K562 (cell line): ENCODE measurements around the gene RFPL3. TPM values are rescaled to one million over a fixed set of nuclear protein-coding genes. Genes with fewer than 3 reads are reported as not detected.

Experiments used
- CBX3 ChIP-seq, 2 experiments: IDR thresholded peaks; 1 replicate in 1 of 2; 2 replicates in 1 of 2; pipeline ENCODE4 v1.6.1; 2012; ENCODE audit warnings: inconsistent platforms in 2 of 2, low read length in 2 of 2, borderline replicate concordance in 1 of 2, control low read depth in 1 of 2
- ESRRA ChIP-seq: fragments of 450-650 bp; IDR thresholded peaks from 2 replicates; pipeline ENCODE4 v1.6.1; 2014; ENCODE audit warnings: low read depth, mild to moderate bottlenecking, moderate library complexity, borderline replicate concordance
- FOXA1 ChIP-seq: fragments of 450-650 bp; IDR thresholded peaks from 2 replicates; pipeline ENCODE4 v1.6.1; 2016; ENCODE audit warnings: mild to moderate bottlenecking, borderline replicate concordance
- MAZ ChIP-seq, 2 experiments: fragments of 450-650 bp in 1 of 2; sonication (generic) in 1 of 2; formaldehyde crosslinking; IDR thresholded peaks in 1 of 2; conservative IDR thresholded peaks in 1 of 2; 2 replicates each; pipeline versions ENCODE4 v1.4.0 to v1.5.0; 2020; ENCODE audit warnings: mild to moderate bottlenecking in 1 of 2, missing genetic modification reagents in 1 of 2
- NFIC ChIP-seq: fragments of 450-650 bp; IDR thresholded peaks from 2 replicates; pipeline ENCODE4 v1.6.1; 2017; ENCODE audit warnings: mild to moderate bottlenecking, inconsistent platforms
- POLR2H ChIP-seq: IDR thresholded peaks from 2 replicates; pipeline ENCODE4 v1.6.1; 2016; ENCODE audit warnings: missing genetic modification characterization, low read depth, mild to moderate bottlenecking, control low read depth, missing compliant biosample characterization, moderate library complexity
- RB1 ChIP-seq: fragments of 450-650 bp; IDR thresholded peaks from 2 replicates; pipeline ENCODE4 v1.6.1; 2017; ENCODE audit warnings: low read depth, mild to moderate bottlenecking
- SMC3 ChIP-seq: conservative IDR thresholded peaks from 2 replicates; pipeline ENCODE4 v1.6.1; 2011; ENCODE audit warnings: low read depth, low read length, improper control_type of control experiment; ENCODE audit not compliant: insufficient read depth
- TCF3 ChIP-seq: sonication (generic); formaldehyde crosslinking; IDR thresholded peaks from 2 replicates; pipeline ENCODE4 v1.4.0; 2020; ENCODE audit warnings: mild to moderate bottlenecking, missing genetic modification reagents
- ZBED1 ChIP-seq: IDR thresholded peaks from 2 replicates; pipeline ENCODE4 v1.6.1; 2014
- ZFP36 ChIP-seq: fragments of 150-350 bp; IDR thresholded peaks from 2 replicates; pipeline ENCODE4 v1.6.1; 2018; ENCODE audit warnings: low read length, low read depth; ENCODE audit not compliant: partially characterized antibody
- ZNF431 ChIP-seq: sonication (generic); formaldehyde crosslinking; IDR thresholded peaks from 2 replicates; pipeline ENCODE4 v1.8.0; 2022; ENCODE audit warnings: mild to moderate bottlenecking, missing genetic modification reagents
- ZNF436 ChIP-seq: fragments of 250-450, 450-650 bp; sonication (Bioruptor Pico); formaldehyde crosslinking; IDR thresholded peaks from 2 replicates; pipeline ENCODE4 v1.7.0; 2020; ENCODE audit warnings: mild to moderate bottlenecking
- ZSCAN32 ChIP-seq: fragments of 450-650 bp; formaldehyde crosslinking; IDR thresholded peaks from 2 replicates; pipeline ENCODE4 v1.4.0; 2020; ENCODE audit warnings: mild to moderate bottlenecking, moderate library complexity
- polyA plus RNA-seq, 8 experiments: library from polyadenylated mRNA; depleted of rRNA in 4 of 8; stranded (reverse) in 5 of 8; unstranded in 3 of 8; fragments of >200 nt; fragmentation: Nextera tagmentation in 2 of 8; fragmentation: Illumina TruSeq in 1 of 8; extraction: Ambion mirVana in 2 of 8; extraction: Trizol in 1 of 8; gene quantifications; 2 replicates each; pipeline versions ENCODE4 v1.2.1 to v1.2.3, GENCODE V29; 2011 to 2014; ENCODE audit warnings: inconsistent platforms in 1 of 8, missing spikeins in 1 of 8
- total RNA-seq, 7 experiments: library from RNA; depleted of rRNA in 6 of 7; stranded (reverse); fragments of >200 nt in 6 of 7; fragmentation: Illumina TruSeq in 2 of 7; extraction: Trizol in 2 of 7; gene quantifications; 2 replicates each; pipeline versions ENCODE4 v1.2.1 to v1.2.3, GENCODE V29; 2011 to 2021; ENCODE audit warnings: low replicate concordance in 1 of 7
- TF ChIP-seq, protein P1 (sequence below): sonication (generic); formaldehyde crosslinking; IDR thresholded peaks from 2 replicates; pipeline ENCODE4 v1.8.0; 2023; ENCODE audit warnings: missing genetic modification reagents, mild to moderate bottlenecking, borderline replicate concordance
- TF ChIP-seq, protein P2 (sequence below): fragments of 450-650 bp; formaldehyde crosslinking; conservative IDR thresholded peaks from 2 replicates; pipeline ENCODE4 v1.4.0; 2022; ENCODE audit warnings: mild to moderate bottlenecking, missing genetic modification characterization
- TF ChIP-seq, protein P3 (sequence below): fragments of 450-650 bp; IDR thresholded peaks from 2 replicates; pipeline ENCODE4 v1.6.1; 2018; ENCODE audit not compliant: partially characterized antibody

Gene RFPL3
- total and polyA plus RNA-seq, 9 of the 15 experiments (the other 6 are each of a cell fraction or from before 2014, with no cell fraction given) = not detected

DNA sequence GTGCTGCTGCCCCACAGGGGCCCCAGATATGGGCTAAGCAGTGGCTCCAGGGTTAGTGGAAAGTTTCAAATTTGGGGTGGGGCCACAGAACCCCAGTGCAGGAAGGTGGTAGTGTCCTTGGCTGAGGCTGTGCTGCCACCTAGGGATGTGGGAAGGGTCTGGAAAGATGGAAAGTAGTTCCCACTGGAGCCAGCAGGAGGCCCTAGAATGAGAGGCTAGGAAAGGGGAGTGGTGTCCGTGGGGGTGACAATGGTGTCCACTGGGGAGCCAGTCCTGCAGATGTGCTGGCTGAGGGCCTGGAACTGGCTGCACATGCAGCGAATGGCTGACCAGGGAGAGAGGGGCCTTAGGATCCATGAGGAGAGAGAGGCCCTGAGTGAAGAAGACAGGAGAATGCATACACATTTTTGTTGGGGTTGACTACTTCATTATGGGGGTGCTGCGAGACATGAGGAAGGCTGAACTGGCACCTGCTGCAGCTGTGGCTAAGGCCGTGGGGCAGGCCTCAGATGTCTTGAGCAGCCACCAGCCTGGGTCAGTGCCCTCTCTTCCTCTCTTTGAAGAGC is 21.1 kb downstream of the RFPL3 start (continued):
- TF ChIP-seq, protein P1, sequence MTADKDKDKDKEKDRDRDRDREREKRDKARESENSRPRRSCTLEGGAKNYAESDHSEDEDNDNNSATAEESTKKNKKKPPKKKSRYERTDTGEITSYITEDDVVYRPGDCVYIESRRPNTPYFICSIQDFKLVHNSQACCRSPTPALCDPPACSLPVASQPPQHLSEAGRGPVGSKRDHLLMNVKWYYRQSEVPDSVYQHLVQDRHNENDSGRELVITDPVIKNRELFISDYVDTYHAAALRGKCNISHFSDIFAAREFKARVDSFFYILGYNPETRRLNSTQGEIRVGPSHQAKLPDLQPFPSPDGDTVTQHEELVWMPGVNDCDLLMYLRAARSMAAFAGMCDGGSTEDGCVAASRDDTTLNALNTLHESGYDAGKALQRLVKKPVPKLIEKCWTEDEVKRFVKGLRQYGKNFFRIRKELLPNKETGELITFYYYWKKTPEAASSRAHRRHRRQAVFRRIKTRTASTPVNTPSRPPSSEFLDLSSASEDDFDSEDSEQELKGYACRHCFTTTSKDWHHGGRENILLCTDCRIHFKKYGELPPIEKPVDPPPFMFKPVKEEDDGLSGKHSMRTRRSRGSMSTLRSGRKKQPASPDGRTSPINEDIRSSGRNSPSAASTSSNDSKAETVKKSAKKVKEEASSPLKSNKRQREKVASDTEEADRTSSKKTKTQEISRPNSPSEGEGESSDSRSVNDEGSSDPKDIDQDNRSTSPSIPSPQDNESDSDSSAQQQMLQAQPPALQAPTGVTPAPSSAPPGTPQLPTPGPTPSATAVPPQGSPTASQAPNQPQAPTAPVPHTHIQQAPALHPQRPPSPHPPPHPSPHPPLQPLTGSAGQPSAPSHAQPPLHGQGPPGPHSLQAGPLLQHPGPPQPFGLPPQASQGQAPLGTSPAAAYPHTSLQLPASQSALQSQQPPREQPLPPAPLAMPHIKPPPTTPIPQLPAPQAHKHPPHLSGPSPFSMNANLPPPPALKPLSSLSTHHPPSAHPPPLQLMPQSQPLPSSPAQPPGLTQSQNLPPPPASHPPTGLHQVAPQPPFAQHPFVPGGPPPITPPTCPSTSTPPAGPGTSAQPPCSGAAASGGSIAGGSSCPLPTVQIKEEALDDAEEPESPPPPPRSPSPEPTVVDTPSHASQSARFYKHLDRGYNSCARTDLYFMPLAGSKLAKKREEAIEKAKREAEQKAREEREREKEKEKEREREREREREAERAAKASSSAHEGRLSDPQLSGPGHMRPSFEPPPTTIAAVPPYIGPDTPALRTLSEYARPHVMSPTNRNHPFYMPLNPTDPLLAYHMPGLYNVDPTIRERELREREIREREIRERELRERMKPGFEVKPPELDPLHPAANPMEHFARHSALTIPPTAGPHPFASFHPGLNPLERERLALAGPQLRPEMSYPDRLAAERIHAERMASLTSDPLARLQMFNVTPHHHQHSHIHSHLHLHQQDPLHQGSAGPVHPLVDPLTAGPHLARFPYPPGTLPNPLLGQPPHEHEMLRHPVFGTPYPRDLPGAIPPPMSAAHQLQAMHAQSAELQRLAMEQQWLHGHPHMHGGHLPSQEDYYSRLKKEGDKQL (CRISPR knock-in tag) = no peak
- no peak for TF ChIP-seq ZSCAN32 (CRISPR knock-in tag)
- no peak for TF ChIP-seq FOXA1
- TF ChIP-seq ESRRA = peak; percentile 70; the same call in 1 of the 2 replicates
- TF ChIP-seq RB1 = no peak
- TF ChIP-seq ZBED1 = no peak
- TF ChIP-seq ZNF436 (CRISPR knock-in tag) = no peak
- TF ChIP-seq CBX3 (IDR thresholded peaks at IDR 0.05; ENCODE audit: borderline replicate concordance in 1 of 2, low read length in 2 of 2) = no peak
- TF ChIP-seq, protein P2, sequence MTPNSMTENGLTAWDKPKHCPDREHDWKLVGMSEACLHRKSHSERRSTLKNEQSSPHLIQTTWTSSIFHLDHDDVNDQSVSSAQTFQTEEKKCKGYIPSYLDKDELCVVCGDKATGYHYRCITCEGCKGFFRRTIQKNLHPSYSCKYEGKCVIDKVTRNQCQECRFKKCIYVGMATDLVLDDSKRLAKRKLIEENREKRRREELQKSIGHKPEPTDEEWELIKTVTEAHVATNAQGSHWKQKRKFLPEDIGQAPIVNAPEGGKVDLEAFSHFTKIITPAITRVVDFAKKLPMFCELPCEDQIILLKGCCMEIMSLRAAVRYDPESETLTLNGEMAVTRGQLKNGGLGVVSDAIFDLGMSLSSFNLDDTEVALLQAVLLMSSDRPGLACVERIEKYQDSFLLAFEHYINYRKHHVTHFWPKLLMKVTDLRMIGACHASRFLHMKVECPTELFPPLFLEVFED (CRISPR knock-in tag) = no peak
- peak; percentile 74 for TF ChIP-seq SMC3
- no peak for TF ChIP-seq POLR2H
- TF ChIP-seq TCF3 (CRISPR knock-in tag) = no peak
- no peak for TF ChIP-seq ZNF431
- TF ChIP-seq, protein P3, sequence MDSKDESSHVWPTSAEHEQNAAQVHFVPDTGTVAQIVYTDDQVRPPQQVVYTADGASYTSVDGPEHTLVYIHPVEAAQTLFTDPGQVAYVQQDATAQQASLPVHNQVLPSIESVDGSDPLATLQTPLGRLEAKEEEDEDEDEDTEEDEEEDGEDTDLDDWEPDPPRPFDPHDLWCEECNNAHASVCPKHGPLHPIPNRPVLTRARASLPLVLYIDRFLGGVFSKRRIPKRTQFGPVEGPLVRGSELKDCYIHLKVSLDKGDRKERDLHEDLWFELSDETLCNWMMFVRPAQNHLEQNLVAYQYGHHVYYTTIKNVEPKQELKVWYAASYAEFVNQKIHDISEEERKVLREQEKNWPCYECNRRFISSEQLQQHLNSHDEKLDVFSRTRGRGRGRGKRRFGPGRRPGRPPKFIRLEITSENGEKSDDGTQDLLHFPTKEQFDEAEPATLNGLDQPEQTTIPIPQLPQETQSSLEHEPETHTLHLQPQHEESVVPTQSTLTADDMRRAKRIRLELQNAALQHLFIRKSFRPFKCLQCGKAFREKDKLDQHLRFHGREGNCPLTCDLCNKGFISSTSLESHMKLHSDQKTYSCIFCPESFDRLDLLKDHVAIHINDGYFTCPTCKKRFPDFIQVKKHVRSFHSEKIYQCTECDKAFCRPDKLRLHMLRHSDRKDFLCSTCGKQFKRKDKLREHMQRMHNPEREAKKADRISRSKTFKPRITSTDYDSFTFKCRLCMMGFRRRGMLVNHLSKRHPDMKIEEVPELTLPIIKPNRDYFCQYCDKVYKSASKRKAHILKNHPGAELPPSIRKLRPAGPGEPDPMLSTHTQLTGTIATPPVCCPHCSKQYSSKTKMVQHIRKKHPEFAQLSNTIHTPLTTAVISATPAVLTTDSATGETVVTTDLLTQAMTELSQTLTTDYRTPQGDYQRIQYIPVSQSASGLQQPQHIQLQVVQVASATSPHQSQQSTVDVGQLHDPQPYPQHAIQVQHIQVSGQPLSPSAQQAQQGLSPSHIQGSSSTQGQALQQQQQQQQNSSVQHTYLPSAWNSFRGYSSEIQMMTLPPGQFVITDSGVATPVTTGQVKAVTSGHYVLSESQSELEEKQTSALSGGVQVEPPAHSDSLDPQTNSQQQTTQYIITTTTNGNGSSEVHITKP = peak; percentile 65
- TF ChIP-seq ZFP36 = no peak
- TF ChIP-seq MAZ (CRISPR knock-in tag; conservative IDR thresholded peaks at IDR 0.05 in 1 of 2, IDR thresholded peaks at IDR 0.05 in 1 of 2) = peak in 1 of 2 experiments; percentile 45; a peak in 1 of 4 replicates
- TF ChIP-seq NFIC = peak; percentile 36
